ENCODE data around the gene TRPC4. TPM values are rescaled to one million over a fixed set of nuclear protein-coding genes. Genes with fewer than 3 reads are reported as not detected.

TRPC4 gene
- total and polyA plus RNA-seq, 2 donors (not counting 3 experiments of a cell fraction or from before 2014, with no cell fraction given): 0.04 to 0.64 TPM

GRCh38 chr13:37706041-37706440 is 163.5 kb downstream of the TRPC4 start:
- DNase-seq (ENCODE audit: low read depth, low spot score) (no peak), FAIRE-seq (no peak)
- Histone ChIP-seq H3K4me1 (ENCODE audit: control insufficient read depth, extremely low read depth, insufficient read depth, low read length) (peaks cover 35% of the 10 kb centered on the region), H2AFZ (ENCODE audit: low read depth, low read length) (no peak overlapping the region), H3K4me3 (replicated peaks in 1 of 3; ENCODE audit: insufficient read depth in 1 of 3, low read depth in 1 of 3, low read length in 3 of 3) (no peak overlapping the region), H3K9me3 (replicated peaks; ENCODE audit: control insufficient read depth, insufficient read depth, low read length) (no peaks in the 10 kb centered on the region), H3K36me3 (ENCODE audit: control insufficient read depth in 2 of 2, extremely low read depth in 1 of 2, insufficient read depth in 2 of 2, low read length in 2 of 2) (no peaks in the 10 kb centered on the region), H3K27ac (ENCODE audit: insufficient read depth, low read depth, low read length) (no peak overlapping the region), H3K4me2 (ENCODE audit: insufficient read depth, low read length) (no peak overlapping the region), H3K9me1 (replicated peaks; ENCODE audit: control insufficient read depth, extremely low read depth, insufficient read depth, low read length) (no peaks in the 10 kb centered on the region), H3K27me3 (ENCODE audit: control insufficient read depth in 2 of 2, insufficient read depth in 2 of 2, low read length in 2 of 2) (no peaks in the 10 kb centered on the region), H4K20me1 (replicated peaks; ENCODE audit: control insufficient read depth, extremely low read depth, insufficient read depth, low read length) (no peaks in the 10 kb centered on the region), H3K79me2 (ENCODE audit: control insufficient read depth, insufficient read depth, low read length) (no peaks in the 10 kb centered on the region), H3K9ac (replicated peaks; ENCODE audit: extremely low read depth, insufficient read depth, low read length) (no peak overlapping the region)
- TF ChIP-seq MYC (IDR thresholded peaks at IDR 0.05; ENCODE audit: low read depth, low read length) (no peak), POLR2A (IDR thresholded peaks at IDR 0.05; ENCODE audit: low read depth, low read length) (no peak), EZH2 (IDR thresholded peaks at IDR 0.05; ENCODE audit: borderline replicate concordance, low read depth, low read length, severe bottlenecking) (no peak), JUN (IDR thresholded peaks at IDR 0.05; ENCODE audit: borderline replicate concordance, insufficient read depth, insufficient read length, low read depth) (no peak), POLR2AphosphoS5 (IDR thresholded peaks at IDR 0.05; ENCODE audit: insufficient read depth, low read depth, low read length) (no peak), GATA2 (IDR thresholded peaks at IDR 0.05; ENCODE audit: insufficient read depth, insufficient read length, low read depth, low read length) (no peak), CTCF (IDR thresholded peaks at IDR 0.05; ENCODE audit: extremely low read depth in 1 of 2, insufficient read depth in 1 of 2, low read depth in 1 of 2, low read length in 2 of 2) (no peak)
- intact Hi-C loops (cut with micrococcal nuclease): no loop called here
- CTCF ChIA-PET: no interaction called here
- dilution Hi-C loops (cut with MboI; ENCODE audit: extremely low pct_ligation_motif_present, low sequenced_read_pairs): no loop called here
- no TSS peak for BruUV-seq (replicated peaks)
- POLR2A ChIA-PET: no interaction called here

All from endothelial cell of umbilical vein (primary cell).